TTC549 (cell line): ENCODE results near the gene NMRK2.
"Not testable (repeated sequence)": the region's sequence is repeated elsewhere in the genome, so short reads cannot be mapped to it uniquely, and the experiment has no call there.

Source experiments
- FAIRE-seq: peaks from 2 replicates; lab custom pipeline; 2012; peaks lifted over from hg19 to GRCh38; lab: Jason Lieb, UNC

Gene NMRK2

GRCh38 chr19:3932931-3933810 is at the start of gene NMRK2:
Gene NMRK2 (plus strand): TSS chr19:3933069. CDS start chr19:3933672, 603 bp downstream.
- FAIRE-seq = no peak

- no peak for FAIRE-seq
Measured at GRCh38 chr19:3890591-3890990, 42.3 kb upstream of the NMRK2 start.

DNA sequence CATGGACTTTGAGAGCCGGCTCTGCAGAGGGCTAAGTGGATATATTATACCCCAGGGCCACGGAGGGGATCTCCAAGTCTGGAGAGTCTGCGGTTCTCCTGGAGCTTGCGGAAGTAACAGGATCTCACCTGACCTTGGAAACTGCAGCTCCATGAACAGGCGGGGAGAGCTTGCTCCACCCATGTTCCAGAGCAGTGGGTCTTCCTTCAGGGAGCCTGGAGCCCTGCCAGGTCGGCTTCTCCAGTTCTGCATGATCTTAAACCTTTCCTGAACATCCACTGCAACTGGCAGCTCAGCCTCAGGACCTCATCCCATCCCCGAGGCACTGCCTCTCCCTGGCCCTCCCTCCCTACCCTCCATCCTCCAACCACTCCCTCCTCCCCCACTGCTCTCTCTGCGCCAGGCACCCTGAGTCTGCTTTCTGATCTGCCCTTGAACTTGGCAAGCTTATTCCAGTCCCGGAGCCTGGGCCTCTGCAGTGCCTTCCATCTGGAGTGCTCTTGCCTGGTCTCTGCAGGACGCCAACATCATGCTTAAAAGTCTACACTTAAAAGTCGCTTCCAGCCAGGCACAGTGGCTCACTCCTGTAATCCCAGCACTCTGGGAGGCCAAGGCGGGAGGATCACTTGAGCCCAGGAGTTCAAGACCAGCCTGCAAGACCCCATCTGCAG is 39.2 kb upstream of the NMRK2 start:
- FAIRE-seq = no peak

GRCh38 chr19:3894959-3895358 is 37.9 kb upstream of the NMRK2 start:
- FAIRE-seq = not testable (repeated sequence)

DNA sequence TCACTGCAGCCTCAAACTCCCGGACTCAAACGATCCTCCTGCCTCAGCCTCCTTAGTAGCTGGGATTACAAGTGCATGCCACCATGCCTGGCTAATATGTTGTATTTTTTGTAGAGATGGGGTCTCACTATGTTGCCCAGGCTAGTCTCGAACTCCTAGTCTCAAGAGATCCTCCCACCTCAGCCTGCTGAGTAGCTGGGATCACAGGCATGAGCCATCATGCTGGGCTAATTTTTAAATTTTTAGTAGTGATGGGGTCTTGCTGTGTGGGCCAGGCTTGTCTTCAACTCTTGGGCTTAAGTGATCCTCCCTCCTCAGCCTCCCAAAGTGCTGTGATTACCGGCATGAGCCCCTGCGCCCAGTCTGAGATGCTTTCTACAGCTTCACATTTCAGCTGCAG is 37.1 kb upstream of the NMRK2 start:
- FAIRE-seq = no peak

GRCh38 chr19:3897936-3898335 is 34.9 kb upstream of the NMRK2 start:
- FAIRE-seq = no peak

- no peak for FAIRE-seq
Measured at GRCh38 chr19:3898426-3898825, 34.4 kb upstream of the NMRK2 start.

- no peak for FAIRE-seq
Measured at GRCh38 chr19:3899531-3900294, 33.2 kb upstream of the NMRK2 start.

- no peak for FAIRE-seq
Measured at GRCh38 chr19:3902317-3902973, 30.4 kb upstream of the NMRK2 start.

GRCh38 chr19:3904233-3904632 is 28.6 kb upstream of the NMRK2 start:
- FAIRE-seq = no peak

- FAIRE-seq = no peak
Measured at GRCh38 chr19:3907626-3908265, 25.1 kb upstream of the NMRK2 start.

DNA sequence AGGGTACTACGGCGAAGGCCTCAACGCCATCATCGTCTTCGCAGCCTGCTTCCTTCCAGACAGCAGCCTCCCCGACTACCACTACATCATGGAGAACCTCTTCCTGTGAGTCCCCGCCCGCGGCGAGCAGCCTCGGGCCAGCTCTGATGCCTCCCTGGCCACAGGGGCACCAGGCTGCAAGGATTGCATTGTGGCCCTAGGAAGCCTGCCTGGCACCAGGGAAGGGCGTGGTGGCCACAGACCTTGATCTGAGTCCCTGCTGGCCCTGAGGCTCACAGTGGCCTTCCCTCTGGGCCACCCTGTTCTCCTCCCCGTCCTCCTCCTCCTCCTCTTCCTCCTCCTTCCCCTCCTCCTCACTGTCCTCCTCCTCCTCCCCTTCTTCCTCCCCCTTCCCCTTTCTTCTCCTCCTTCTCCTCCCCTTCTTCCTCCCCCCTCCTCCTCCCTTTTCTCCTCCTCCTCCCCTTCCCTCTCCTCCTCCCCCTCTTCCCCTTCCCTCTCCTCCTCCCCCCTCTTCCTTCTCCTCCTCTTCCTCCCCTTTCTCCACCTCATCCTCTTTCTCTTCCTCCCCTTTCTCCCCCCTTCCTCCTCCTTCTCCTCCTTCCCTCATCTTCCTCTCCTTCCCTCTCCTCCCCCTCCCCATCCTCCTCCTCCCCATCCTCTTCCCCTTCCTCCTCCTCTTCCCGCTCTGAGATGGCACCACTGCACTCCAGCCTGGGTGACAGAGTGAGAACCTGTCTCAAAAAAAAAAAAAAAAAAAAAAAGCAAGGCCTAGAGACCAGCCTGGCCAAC is 24.4 kb upstream of the NMRK2 start:
- no peak for FAIRE-seq

DNA sequence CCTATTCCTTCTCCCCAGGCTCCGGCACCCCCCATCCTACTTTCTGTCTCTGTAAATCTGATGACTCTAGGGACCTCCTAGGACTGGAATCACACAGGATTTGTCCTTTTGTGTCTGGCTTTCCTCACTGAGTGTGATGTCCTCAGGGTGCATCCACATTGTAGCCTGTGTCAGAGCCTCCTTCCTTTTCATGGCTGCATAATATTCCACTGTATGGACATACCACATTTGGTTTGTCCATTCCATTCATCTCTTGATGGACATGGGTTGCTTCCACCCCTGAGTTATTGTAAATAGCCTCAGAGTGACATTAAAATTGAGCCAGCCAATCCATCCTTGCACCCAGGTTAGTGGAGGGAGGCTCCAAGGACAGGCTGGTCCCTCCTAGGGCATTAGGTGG is 22.8 kb upstream of the NMRK2 start:
- no peak for FAIRE-seq

- no peak for FAIRE-seq
Measured at GRCh38 chr19:3914199-3914598, 18.7 kb upstream of the NMRK2 start.

DNA sequence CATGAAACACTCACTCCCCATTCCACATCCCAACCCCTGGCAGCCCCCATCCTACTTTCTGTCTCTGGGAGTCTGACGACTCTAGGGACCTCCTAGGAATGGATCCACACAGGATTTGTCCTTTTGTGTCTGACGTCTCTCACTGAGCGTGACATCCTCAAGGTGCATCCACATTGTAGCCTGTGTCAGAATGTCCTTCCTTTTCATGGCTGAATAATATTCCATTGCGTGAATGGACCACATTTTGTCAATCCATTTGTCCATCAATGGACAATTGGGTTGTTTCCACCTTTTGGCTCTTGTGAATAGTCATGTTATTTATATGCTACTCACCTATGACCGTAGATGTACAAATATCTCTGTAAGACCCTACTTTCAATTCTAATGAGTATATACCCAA is 16.8 kb upstream of the NMRK2 start:
- FAIRE-seq = no peak

DNA sequence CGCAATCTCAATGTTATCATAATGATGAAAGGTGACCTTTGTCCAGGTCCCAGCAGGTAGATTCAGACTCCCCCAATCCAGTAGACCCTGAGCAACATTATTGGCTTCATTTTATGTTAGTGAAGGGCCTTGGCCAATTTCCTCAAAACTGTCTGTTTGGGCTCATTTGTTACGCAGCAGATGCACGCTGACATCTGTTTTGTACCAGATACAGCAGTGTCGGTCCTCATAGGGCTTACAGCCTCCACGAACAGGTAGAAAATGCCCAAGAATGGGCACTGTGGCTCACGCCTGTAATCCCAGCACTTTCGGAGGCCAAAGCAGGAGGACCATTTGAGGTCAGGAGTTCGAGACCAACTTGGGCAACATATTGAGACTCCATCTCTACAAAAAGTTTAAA is 13.1 kb upstream of the NMRK2 start:
- FAIRE-seq = no peak

DNA sequence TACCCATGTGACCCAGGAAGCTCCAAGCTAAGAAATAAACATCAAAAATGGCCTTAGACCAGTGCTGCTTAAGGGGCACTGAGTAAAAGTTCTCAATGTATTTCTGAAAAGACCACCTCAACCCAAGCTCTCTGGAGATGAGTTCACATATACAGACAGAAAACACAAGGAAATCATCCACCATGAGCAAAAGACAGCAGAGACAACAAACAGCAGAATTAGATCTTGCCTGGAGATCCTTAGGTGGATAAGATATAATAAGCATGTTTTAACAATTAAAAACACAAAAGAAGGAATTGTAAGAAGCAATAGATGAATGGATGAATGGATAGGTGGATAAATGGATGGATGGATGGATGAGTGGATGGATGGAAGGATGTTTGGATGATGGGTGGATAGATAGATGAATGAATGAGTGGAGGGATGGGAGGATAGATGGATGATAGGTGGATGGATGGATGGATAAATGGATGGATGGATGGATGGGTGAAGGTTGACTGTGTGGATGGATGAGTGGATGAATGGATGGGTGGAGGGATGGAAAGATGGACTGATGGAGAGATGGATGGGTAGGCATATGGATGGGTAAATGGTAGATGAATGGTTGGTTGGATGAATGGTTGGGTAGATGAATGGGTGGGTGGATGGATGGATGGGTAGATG is 9.6 kb upstream of the NMRK2 start:
- no peak for FAIRE-seq

GRCh38 chr19:3923912-3924311 is 9.0 kb upstream of the NMRK2 start:
- FAIRE-seq = no peak

DNA sequence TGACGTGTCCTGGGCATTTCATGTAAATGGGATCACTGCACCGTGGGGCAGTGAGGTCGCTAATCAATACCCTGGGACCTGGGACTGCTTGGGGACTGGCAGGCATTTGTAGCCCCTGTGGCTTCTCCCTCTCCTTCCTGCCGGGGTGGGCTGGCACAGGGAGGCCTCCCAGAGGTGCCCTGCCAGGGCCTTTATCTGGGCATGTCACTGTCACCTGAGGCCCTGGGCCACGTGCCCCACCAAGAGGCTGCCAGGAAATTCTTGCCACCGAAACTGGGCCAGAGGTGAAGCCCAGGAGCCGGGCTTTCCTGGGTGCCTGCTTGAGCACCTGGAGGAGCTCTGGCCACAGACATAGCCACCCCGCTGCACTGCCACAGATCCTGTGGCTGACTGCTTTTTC is 1.8 kb upstream of the NMRK2 start:
- FAIRE-seq = no peak
